ENCODE measurements around the gene SMIM41.

SMIM41 gene

GRCh38 chr12:52079576-52080402 lies at the start of gene SMIM41:
TSS of gene SMIM41 (plus strand) at chr12:52079704. CDS start at chr12:52079780, 76 bp downstream.
- DNase-seq, result no peak

DNA sequence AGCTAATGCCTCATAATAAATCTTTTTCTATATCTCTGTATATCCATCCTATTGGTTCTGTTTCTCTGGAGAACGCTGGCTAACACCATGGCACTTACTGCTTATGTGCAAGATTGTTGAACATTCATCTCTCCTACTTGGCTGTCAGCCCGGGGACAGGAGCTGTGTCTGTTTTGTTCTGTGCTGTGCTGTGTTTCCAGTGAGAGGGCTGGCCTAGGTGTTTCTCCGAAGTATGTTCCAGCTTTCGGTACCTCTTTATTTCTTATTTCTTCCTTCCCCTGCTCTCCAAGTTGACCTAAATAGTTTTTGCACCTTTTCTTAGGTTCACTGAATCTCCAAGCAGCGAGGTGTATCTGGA lies 47.1 kb upstream of the SMIM41 start:
- DNase-seq, result no peak

GRCh38 chr12:52032804-52033445 lies 46.6 kb upstream of the SMIM41 start:
- DNase-seq, result peak; percentile 93

- DNase-seq, result peak; percentile 28
Observed at GRCh38 chr12:52033446-52034140, 45.9 kb upstream of the SMIM41 start.

GRCh38 chr12:52035190-52035589 lies 44.3 kb upstream of the SMIM41 start:
- no peak for DNase-seq

- no peak for DNase-seq
Observed at GRCh38 chr12:52035926-52036325, 43.6 kb upstream of the SMIM41 start.

DNA sequence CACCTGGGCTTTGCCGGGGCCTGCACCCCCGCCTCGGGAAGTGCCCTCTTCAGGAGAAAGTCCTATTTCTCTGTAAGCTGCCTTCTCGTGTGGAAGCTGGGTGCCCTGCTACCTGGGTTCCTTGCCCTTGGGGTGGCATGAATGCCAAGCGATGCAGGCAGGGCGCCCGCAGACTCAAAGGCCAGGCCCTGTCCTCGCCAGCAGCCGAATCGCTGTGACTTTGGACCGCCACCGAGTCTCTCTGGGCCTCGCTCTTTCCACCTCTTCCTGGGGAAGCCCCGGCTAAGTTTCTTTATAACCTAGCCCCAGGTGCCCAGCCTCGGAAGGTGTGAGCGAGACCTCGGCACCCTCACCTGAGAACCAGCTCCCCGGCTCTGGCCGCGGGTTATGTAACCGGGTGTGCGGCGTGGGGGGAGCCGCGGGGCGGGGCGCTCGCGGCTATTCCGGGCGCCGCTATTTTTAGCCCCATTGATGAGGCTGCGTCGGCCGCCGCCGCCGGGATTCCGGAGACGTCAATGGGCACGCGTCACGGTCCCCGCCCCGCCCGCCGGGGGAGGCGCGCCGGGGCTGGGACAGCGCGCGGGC lies 42.8 kb upstream of the SMIM41 start:
- peak; percentile 95 for DNase-seq

- DNase-seq, result no peak
Observed at GRCh38 chr12:52037248-52037861, 42.1 kb upstream of the SMIM41 start.

GRCh38 chr12:52038447-52038846 lies 41.1 kb upstream of the SMIM41 start:
- no peak for DNase-seq

DNA sequence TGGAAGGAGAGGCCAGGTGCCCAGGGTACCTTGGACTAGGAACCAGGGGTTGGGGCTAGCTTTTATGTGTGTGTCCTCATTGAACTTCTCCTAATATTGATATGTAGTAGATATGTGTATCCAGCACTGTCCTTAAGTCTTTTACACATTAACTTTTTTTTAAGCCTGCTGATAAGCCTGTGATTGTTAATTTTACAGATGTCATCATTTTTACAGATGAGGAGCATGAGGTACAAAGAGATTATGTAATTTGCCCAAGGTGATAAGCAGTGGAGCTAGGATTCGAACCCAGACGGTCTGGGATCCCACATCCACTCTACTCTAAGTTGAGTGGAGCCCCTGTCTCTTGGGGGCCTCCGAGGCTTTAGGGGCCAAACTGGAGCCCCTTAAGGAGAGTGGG lies 38.5 kb upstream of the SMIM41 start:
- no peak for DNase-seq

DNA sequence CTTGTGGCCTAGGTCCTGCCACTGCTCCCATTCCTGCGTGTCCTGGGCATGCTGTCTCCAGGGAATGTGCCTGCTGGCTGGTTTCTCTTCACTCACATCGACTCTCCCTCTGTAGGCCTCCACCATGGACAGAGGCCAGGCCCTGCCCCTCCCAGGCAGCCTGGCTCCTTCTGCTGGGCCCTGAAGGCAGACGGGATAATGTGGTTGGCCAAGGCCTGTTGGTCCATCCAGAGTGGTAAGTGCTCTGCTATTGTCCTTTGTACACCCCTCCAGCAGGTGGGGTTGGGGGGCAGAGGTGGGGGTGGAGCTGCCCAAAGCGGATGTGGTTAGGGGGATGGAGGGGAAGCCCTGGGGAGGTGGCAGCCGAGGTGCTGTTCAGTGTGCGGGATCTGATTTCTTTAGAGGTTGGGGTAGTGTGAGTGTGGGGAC lies 37.8 kb upstream of the SMIM41 start:
- peak; percentile 84 for DNase-seq

- DNase-seq, result no peak
Observed at GRCh38 chr12:52042706-52043385, 36.7 kb upstream of the SMIM41 start.

- DNase-seq, result no peak
Observed at GRCh38 chr12:52043386-52044212, 35.9 kb upstream of the SMIM41 start.

DNA sequence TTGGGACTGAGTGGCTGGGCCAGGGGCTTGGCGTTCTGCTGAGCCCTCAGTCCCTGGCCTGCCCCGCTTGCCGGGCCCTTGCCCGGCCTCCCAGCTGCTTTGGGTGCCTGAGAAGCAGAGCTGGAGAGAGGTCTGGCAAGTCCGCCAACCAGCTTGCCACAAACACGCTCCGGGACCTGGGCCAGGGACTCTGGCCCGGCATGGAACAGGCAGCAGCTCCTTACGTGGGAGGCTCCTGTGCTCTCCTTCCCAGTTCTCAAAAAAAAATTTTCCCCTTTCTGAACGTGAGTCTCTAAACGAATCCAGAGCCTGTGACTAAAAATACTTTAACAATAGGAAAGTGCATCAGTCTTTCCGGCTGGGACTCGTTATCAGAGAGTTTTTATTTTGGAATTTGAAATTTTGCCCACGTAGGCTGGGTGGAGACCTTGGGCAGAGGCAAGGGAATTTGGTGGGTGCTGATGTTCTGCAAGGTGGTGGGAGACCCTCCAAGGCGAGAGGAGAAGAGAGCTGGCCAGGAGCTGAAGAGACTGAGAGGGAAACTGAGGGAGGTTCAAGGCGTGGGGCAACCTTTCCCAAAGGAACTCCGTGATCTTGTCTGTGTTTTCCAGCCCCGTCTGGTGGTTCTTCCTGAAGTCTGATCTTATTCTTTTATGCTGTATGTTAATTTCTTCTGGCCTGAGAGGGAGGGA lies 35.1 kb upstream of the SMIM41 start:
- DNase-seq, result no peak

DNA sequence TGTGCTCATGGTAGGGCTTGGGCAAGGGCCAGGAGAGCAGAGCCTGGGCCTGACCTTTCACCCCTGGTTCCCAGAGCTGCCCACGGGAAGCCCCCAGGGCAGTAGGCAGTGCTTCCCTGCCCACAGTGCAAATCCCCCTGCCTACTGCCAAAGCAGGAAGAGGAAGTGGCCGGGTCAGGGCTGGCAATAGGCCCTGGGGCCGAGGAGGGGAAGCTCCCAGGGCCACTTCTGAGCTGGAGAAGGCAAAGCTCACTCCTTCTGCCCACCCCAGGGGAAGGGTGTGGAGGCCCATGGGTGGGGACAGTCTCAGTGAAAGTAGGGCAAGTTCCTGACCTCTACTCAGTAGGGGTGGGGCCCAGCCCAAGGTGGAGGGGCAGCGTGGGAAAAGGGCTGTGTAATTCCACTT lies 33.7 kb upstream of the SMIM41 start:
- peak; percentile 39 for DNase-seq

GRCh38 chr12:52046859-52047258 lies 32.6 kb upstream of the SMIM41 start:
- no peak for DNase-seq

- no peak for DNase-seq
Observed at GRCh38 chr12:52049286-52049685, 30.2 kb upstream of the SMIM41 start.

GRCh38 chr12:52049688-52050087 lies 29.8 kb upstream of the SMIM41 start:
- DNase-seq, result no peak

DNA sequence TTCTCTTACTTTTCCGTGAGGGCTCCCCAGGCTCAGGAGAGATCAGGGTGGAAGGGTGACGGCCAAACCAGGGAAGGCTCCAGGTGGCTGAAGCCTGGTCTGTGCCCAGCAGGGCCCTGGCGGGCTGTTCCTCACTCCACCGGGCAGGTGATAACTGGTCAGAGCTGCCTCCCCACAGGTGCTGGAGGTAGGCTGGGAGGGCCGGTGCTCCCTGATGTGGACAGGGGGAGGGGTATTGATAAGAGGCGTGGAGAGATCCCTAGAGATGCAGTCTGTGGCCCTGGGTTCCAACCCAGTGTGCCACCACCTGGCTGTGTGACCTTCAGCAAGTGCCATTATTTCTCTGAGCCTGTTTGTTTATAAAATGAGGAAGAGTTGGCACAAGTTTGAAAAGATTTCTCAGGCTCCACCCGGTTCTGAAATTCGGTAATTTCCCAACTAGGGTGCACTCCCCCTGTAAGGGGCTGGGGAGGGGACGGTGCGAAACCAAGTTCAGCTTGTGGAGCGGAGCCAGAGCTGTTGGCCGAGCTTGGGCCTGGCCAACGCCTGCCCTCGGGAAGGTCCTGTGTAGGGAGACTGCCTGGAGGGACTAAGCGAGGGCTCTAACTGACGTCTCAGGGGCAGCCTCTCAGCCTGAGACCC lies 29.3 kb upstream of the SMIM41 start:
- DNase-seq, result peak; percentile 75

Measured in CD4-positive, alpha-beta T cell treated with Interleukin-21 for 1 hour (primary cell).